ENCODE measurements around the gene RALGAPA2. TPM values are rescaled to one million over a fixed set of nuclear protein-coding genes. Genes with fewer than 3 reads are reported as not detected.

Gene RALGAPA2
- total RNA-seq, 1 donor from 2014 or later: 15.9 TPM

- no peak for ATAC-seq
Measured at GRCh38 chr20:20627471-20627870, 85.0 kb downstream of the RALGAPA2 start.

GRCh38 chr20:20624914-20625313 is 87.5 kb downstream of the RALGAPA2 start:
- ATAC-seq: no peak

GRCh38 chr20:20621195-20621594 is 91.2 kb downstream of the RALGAPA2 start:
- no peak for ATAC-seq

GRCh38 chr20:20614391-20614790 is 98.1 kb downstream of the RALGAPA2 start:
- no peak for ATAC-seq

GRCh38 chr20:20612251-20612650 is 100.2 kb downstream of the RALGAPA2 start:
- ATAC-seq: no peak

- ATAC-seq: no peak
Measured at GRCh38 chr20:20611167-20611566, 101.3 kb downstream of the RALGAPA2 start.

- ATAC-seq: no peak
Measured at GRCh38 chr20:20609522-20609921, 102.9 kb downstream of the RALGAPA2 start.

GRCh38 chr20:20608641-20609040 is 103.8 kb downstream of the RALGAPA2 start:
- ATAC-seq: no peak

- ATAC-seq: no peak
Measured at GRCh38 chr20:20608041-20608440, 104.4 kb downstream of the RALGAPA2 start.

GRCh38 chr20:20606881-20607280 is 105.6 kb downstream of the RALGAPA2 start:
- ATAC-seq: no peak

GRCh38 chr20:20606050-20606449 is 106.4 kb downstream of the RALGAPA2 start:
- no peak for ATAC-seq

- no peak for ATAC-seq
Measured at GRCh38 chr20:20604907-20605306, 107.5 kb downstream of the RALGAPA2 start.

GRCh38 chr20:20604357-20604756 is 108.1 kb downstream of the RALGAPA2 start:
- ATAC-seq: no peak

- ATAC-seq: peak; percentile 100
Measured at GRCh38 chr20:20603339-20603990, 109.0 kb downstream of the RALGAPA2 start.

GRCh38 chr20:20597966-20598365 is 114.5 kb downstream of the RALGAPA2 start:
- ATAC-seq: no peak

GRCh38 chr20:20594171-20594530 is 118.3 kb downstream of the RALGAPA2 start:
- no peak for ATAC-seq

GRCh38 chr20:20593447-20594170 is 118.8 kb downstream of the RALGAPA2 start:
- peak; percentile 26 for ATAC-seq

- no peak for ATAC-seq
Measured at GRCh38 chr20:20585146-20585545, 127.3 kb downstream of the RALGAPA2 start.

- no peak for ATAC-seq
Measured at GRCh38 chr20:20582734-20583133, 129.7 kb downstream of the RALGAPA2 start.

GRCh38 chr20:20580139-20580538 is 132.3 kb downstream of the RALGAPA2 start:
- no peak for ATAC-seq

GRCh38 chr20:20578838-20579237 is 133.6 kb downstream of the RALGAPA2 start:
- ATAC-seq: no peak

GRCh38 chr20:20573797-20574196 is 138.6 kb downstream of the RALGAPA2 start:
- ATAC-seq: no peak

GRCh38 chr20:20571068-20571780 is 141.2 kb downstream of the RALGAPA2 start:
- ATAC-seq: no peak
